ENCODE measurements around the gene WDR33.

- TF ChIP-seq CREB5 (CRISPR knock-in tag; IDR thresholded peaks at IDR 0.05; ENCODE audit: low read depth) (no peak), SNAI2 (CRISPR knock-in tag; IDR thresholded peaks at IDR 0.05) (no peak), ZFP3 (CRISPR knock-in tag; IDR thresholded peaks at IDR 0.05) (no peak), RARB (CRISPR knock-in tag; IDR thresholded peaks at IDR 0.05) (no peak), TOX (CRISPR knock-in tag; IDR thresholded peaks at IDR 0.05; ENCODE audit: borderline replicate concordance) (no peak), POU6F1 (CRISPR knock-in tag; IDR thresholded peaks at IDR 0.05; ENCODE audit: borderline replicate concordance, low read depth) (no peak)
Measured at GRCh38 chr2:127675331-127676261, 135.4 kb downstream of the WDR33 start, which contains the start of gene LIMS2.

All from SK-N-SH treated with all-trans-retinoic acid at 6 μM for 48 hours (cell line).